ENCODE results near the gene SCN4A. TPM values are rescaled to one million over a fixed set of nuclear protein-coding genes. Genes with fewer than 3 reads are reported as not detected.
A peak's percentile ranks its signal among the peaks of the same experiment; 100 is the strongest.

The SCN4A gene
- total and polyA plus RNA-seq, 2 of the 13 experiments (the other 11 are each of a cell fraction or from before 2014, with no cell fraction given): 0.02 to 0.03 TPM

- TF ChIP-seq NFIC (IDR thresholded peaks at IDR 0.05; ENCODE audit: low read length) (no peak), RBM22 (optimal IDR thresholded peaks at IDR 0.05; ENCODE audit: low read length) (no peak), MBNL3 (CRISPR knock-in tag; conservative IDR thresholded peaks at IDR 0.05) (no peak), ZNF609 (CRISPR knock-in tag; IDR thresholded peaks at IDR 0.05; ENCODE audit: borderline replicate concordance) (no peak)
These were observed 22.9 kb upstream of the SCN4A start (continued) for GRCh38 chr17:63995626-63996025.

- Histone ChIP-seq H3K9me3 (ENCODE audit: low read length) (no peaks in the 10 kb centered on the region), H3K4me2 (ENCODE audit: low read depth, low read length) (no peak overlapping the region), H3K4me3 (replicated peaks in 1 of 3; ENCODE audit: insufficient read depth in 1 of 3, low read depth in 2 of 3, low read length in 3 of 3) (no peak overlapping the region), H3K27me3 (ENCODE audit: control insufficient read depth in 1 of 2, insufficient read depth in 2 of 2, low read length in 2 of 2) (peaks cover 24 to 64% of the 10 kb centered on the region in 2 experiments), H3K79me2 (ENCODE audit: insufficient read depth, low read length) (no peaks in the 10 kb centered on the region), H3K36me3 (replicated peaks in 1 of 2; ENCODE audit: control insufficient read depth in 1 of 2, insufficient read depth in 2 of 2, low read length in 2 of 2) (no peaks in the 10 kb centered on the region), H4K20me1 (ENCODE audit: insufficient read depth, low read length) (no peaks in the 10 kb centered on the region), H3K27ac (ENCODE audit: extremely low read length, insufficient read depth, low read length) (no peak overlapping the region), H3K9ac (ENCODE audit: insufficient read depth, low read depth, low read length) (no peak overlapping the region), H2AFZ (ENCODE audit: low read length) (no peak overlapping the region), H3K4me1 (ENCODE audit: insufficient read depth, low read length) (peaks cover 24% of the 10 kb centered on the region)
- intact Hi-C loops (cut with micrococcal nuclease; ENCODE audit: unreplicated experiment) (loop anchor here (5.0 kb wide), 1 partner anchor 76 kb away; the partner anchor contains the start of gene GH1), in situ Hi-C loops (cut with HindIII; ENCODE audit: extremely low pct_ligation_motif_present, low pct_unique_long_range_greater_than_20kb) (no loop called here)
- TF ChIP-seq RARA (CRISPR knock-in tag; IDR thresholded peaks at IDR 0.05): no peak
- no peak for TF ChIP-seq MTERF4 (CRISPR knock-in tag; IDR thresholded peaks at IDR 0.05)
- no peak for TF ChIP-seq ZNF430 (CRISPR knock-in tag; IDR thresholded peaks at IDR 0.05)
- TF ChIP-seq PCBP2 (optimal IDR thresholded peaks at IDR 0.05; ENCODE audit: low read depth, low read length, poor library complexity, severe bottlenecking): peak; percentile 45
- peak; percentile 79 for TF ChIP-seq HNRNPK (IDR thresholded peaks at IDR 0.05; ENCODE audit: low read depth, low read length, poor library complexity, severe bottlenecking)
- FAIRE-seq (no peak), ATAC-seq (no peak), DNase-seq (ENCODE audit: low spot score) (no peak)
- BruUV-seq (replicated peaks): no TSS peak
- CTCF ChIA-PET (ENCODE audit: low intra/inter-chr PET ratio, low total read pairs): no interaction called here
- POLR2A ChIA-PET: no interaction called here
- no CpG with 5 or more reads among the region's 3 CpGs for WGBS (ENCODE audit: low lambda C conversion rate)
These were observed 20.8 kb upstream of the SCN4A start for GRCh38 chr17:63993368-63993985.

All from HepG2 (cell line).